Peyer's patch (tissue), 4 donors: ENCODE measurements around the gene NOVA1. TPM values are rescaled to one million over a fixed set of nuclear protein-coding genes. Genes with fewer than 3 reads are reported as not detected.

Source experiments
- DNase-seq, 3 donors: peaks; one replicate each; pipeline ENCODE4 v3.0.0-alpha.2; 2017 to 2019
- H3K27ac ChIP-seq, 4 donors: fragments of 200-600 bp; sonication (generic); one replicate each; pipeline ENCODE4 v1.5.1; 2016 to 2019
- H3K27me3 ChIP-seq, 2 donors: fragments of 200-600 bp; sonication (generic); one replicate each; pipeline ENCODE4 v1.5.1; 2019
- H3K36me3 ChIP-seq, 3 donors: fragments of 200-600 bp; sonication (generic); one replicate each; pipeline ENCODE4 v1.5.1; 2016 to 2019
- H3K4me1 ChIP-seq, 4 donors: fragments of 200-600 bp; sonication (generic); one replicate each; pipeline ENCODE4 v1.5.1; 2016 to 2019
- H3K4me3 ChIP-seq, 4 donors: fragments of 200-600 bp; sonication (generic); 1 replicate in 3 of 4; 2 replicates in 1 of 4; pipeline ENCODE4 v1.5.1; 2016 to 2019; ENCODE audit warnings: mild to moderate bottlenecking in 1 of 4
- H3K9me3 ChIP-seq, 4 donors: fragments of 200-600 bp; sonication (generic); one replicate each; pipeline ENCODE4 v1.5.1; 2016 to 2019; ENCODE audit warnings: mild to moderate bottlenecking in 1 of 4
- CTCF ChIP-seq, 6 experiments: fragments of 450-650 bp in 4 of 6; fragments of 200-600 bp in 2 of 6; sonication (generic) in 1 of 6; IDR thresholded peaks; one replicate each; pipeline ENCODE4 v1.5.1; 2017 to 2019; ENCODE audit warnings: antibody characterized with exemption in 6 of 6, mild to moderate bottlenecking in 3 of 6, moderate library complexity in 1 of 6
- POLR2A ChIP-seq, 2 donors: fragments of 450-650 bp; IDR thresholded peaks; one replicate each; pipeline ENCODE4 v1.5.1; 2017; ENCODE audit warnings: antibody characterized with exemption in 2 of 2, mild to moderate bottlenecking in 2 of 2, moderate library complexity in 2 of 2
- total RNA-seq, 4 donors: library from RNA; depleted of rRNA; stranded (reverse); fragments of >200 nt; gene quantifications; one replicate each; pipeline ENCODE4 v1.1.0, GENCODE V29; 2016

The NOVA1 gene
- total RNA-seq, 4 donors from 2014 or later, result 2.6 to 39.6 (median 5.8) TPM

GRCh38 chr14:26424537-26424936 lies 173.3 kb downstream of the NOVA1 start:
- Histone ChIP-seq H3K36me3 (no peaks in the 10 kb centered on the region), H3K27ac (no peak overlapping the region), H3K27me3 (no peaks in the 10 kb centered on the region), H3K4me1 (no peaks in the 10 kb centered on the region), H3K9me3 (no peaks in the 10 kb centered on the region), H3K4me3 (no peak overlapping the region)
- TF ChIP-seq POLR2A (IDR thresholded peaks at IDR 0.05), result no peak
- TF ChIP-seq CTCF (IDR thresholded peaks at IDR 0.05), result no peak
- no peak for DNase-seq

- Histone ChIP-seq H3K4me1 (no peaks in the 10 kb centered on the region), H3K27ac (peak overlapping the region in 1 of 4 donors; percentile 4), H3K4me3 (no peak overlapping the region), H3K36me3 (no peaks in the 10 kb centered on the region), H3K9me3 (no peaks in the 10 kb centered on the region), H3K27me3 (no peaks in the 10 kb centered on the region)
- TF ChIP-seq CTCF (IDR thresholded peaks at IDR 0.05) (no peak), POLR2A (IDR thresholded peaks at IDR 0.05) (no peak)
- peak in 1 of 3 donors; percentile 74 for DNase-seq
Measured at GRCh38 chr14:26415618-26416123, 182.2 kb downstream of the NOVA1 start.

- no peaks in the 10 kb centered on the region for H3K27me3 ChIP-seq
- no peak overlapping the region for H3K4me3 ChIP-seq
- H3K9me3 ChIP-seq, result no peaks in the 10 kb centered on the region
- no peaks in the 10 kb centered on the region for H3K36me3 ChIP-seq
- no peak for DNase-seq
- H3K4me1 ChIP-seq, result no peaks in the 10 kb centered on the region
- H3K27ac ChIP-seq, result no peak overlapping the region
- TF ChIP-seq CTCF (IDR thresholded peaks at IDR 0.05), result no peak
- TF ChIP-seq POLR2A (IDR thresholded peaks at IDR 0.05), result no peak
Measured at GRCh38 chr14:26414926-26415325, 182.9 kb downstream of the NOVA1 start.

GRCh38 chr14:26414103-26414502 lies 183.7 kb downstream of the NOVA1 start:
- H3K27ac ChIP-seq, result no peak overlapping the region
- TF ChIP-seq CTCF (IDR thresholded peaks at IDR 0.05), result no peak
- no peak for TF ChIP-seq POLR2A (IDR thresholded peaks at IDR 0.05)
- H3K4me1 ChIP-seq, result no peaks in the 10 kb centered on the region
- DNase-seq, result no peak
- no peaks in the 10 kb centered on the region for H3K9me3 ChIP-seq
- no peaks in the 10 kb centered on the region for H3K36me3 ChIP-seq
- H3K27me3 ChIP-seq, result no peaks in the 10 kb centered on the region
- no peak overlapping the region for H3K4me3 ChIP-seq

GRCh38 chr14:26412421-26412820 lies 185.4 kb downstream of the NOVA1 start:
- Histone ChIP-seq H3K9me3 (no peaks in the 10 kb centered on the region), H3K27ac (no peak overlapping the region), H3K36me3 (no peaks in the 10 kb centered on the region), H3K27me3 (no peaks in the 10 kb centered on the region), H3K4me3 (no peak overlapping the region), H3K4me1 (no peaks in the 10 kb centered on the region)
- DNase-seq, result no peak
- no peak for TF ChIP-seq CTCF (IDR thresholded peaks at IDR 0.05)
- TF ChIP-seq POLR2A (IDR thresholded peaks at IDR 0.05), result no peak

- H3K4me1 ChIP-seq, result no peaks in the 10 kb centered on the region
- no peak for DNase-seq
- H3K27ac ChIP-seq, result no peak overlapping the region
- no peak overlapping the region for H3K4me3 ChIP-seq
- no peak for TF ChIP-seq POLR2A (IDR thresholded peaks at IDR 0.05)
- no peak for TF ChIP-seq CTCF (IDR thresholded peaks at IDR 0.05)
- H3K9me3 ChIP-seq, result no peaks in the 10 kb centered on the region
- H3K36me3 ChIP-seq, result no peaks in the 10 kb centered on the region
- no peaks in the 10 kb centered on the region for H3K27me3 ChIP-seq
Measured at GRCh38 chr14:26410189-26410685, 187.6 kb downstream of the NOVA1 start.
